Thoracic aorta (tissue), 2 donors: ENCODE measurements around the gene ARL4C. TPM values are rescaled to one million over a fixed set of nuclear protein-coding genes. Genes with fewer than 3 reads are reported as not detected.

ENCODE experiments used
- ATAC-seq: fragments of 150-250 bp; one replicate; pipeline ENCODE4 v1.8.0; 2017; ENCODE audit warnings: low read depth; ENCODE audit not compliant: insufficient number of reproducible peaks, low FRiP score
- DNase-seq: peaks from one replicate; pipeline ENCODE4 v3.0.0-alpha.2; 2020; ENCODE audit warnings: low spot score
- H3K27ac ChIP-seq, 2 donors: fragments of 200-600 bp; sonication (generic); 1 replicate in 1 of 2; 2 replicates in 1 of 2; pipeline ENCODE4 v1.5.1; 2016; ENCODE audit warnings: mild to moderate bottlenecking in 2 of 2, moderate library complexity in 2 of 2
- H3K27me3 ChIP-seq: fragments of 200-600 bp; sonication (generic); replicated peaks from 2 replicates; pipeline ENCODE4 v1.6.0; 2016; ENCODE audit warnings: mild to moderate bottlenecking; ENCODE audit not compliant: insufficient read depth
- H3K36me3 ChIP-seq: fragments of 200-600 bp; sonication (generic); one replicate; pipeline ENCODE4 v1.5.1; 2016
- H3K4me1 ChIP-seq, 2 donors: fragments of 200-600 bp; sonication (generic); 1 replicate in 1 of 2; 2 replicates in 1 of 2; pipeline versions ENCODE4 v1.5.1 to v1.6.0; 2016; ENCODE audit warnings: low read depth in 2 of 2, mild to moderate bottlenecking in 1 of 2; ENCODE audit not compliant: control insufficient read depth in 1 of 2
- H3K4me3 ChIP-seq: fragments of 200-600 bp; sonication (generic); 2 replicates; pipeline ENCODE4 v1.5.1; 2016; ENCODE audit warnings: mild to moderate bottlenecking
- H3K9me3 ChIP-seq: fragments of 200-600 bp; sonication (generic); 2 replicates; pipeline ENCODE4 v1.5.1; 2016
- CTCF ChIP-seq: fragments of 200-600 bp; sonication (generic); IDR thresholded peaks from one replicate; pipeline ENCODE4 v1.5.1; 2019; ENCODE audit warnings: antibody characterized with exemption
- total RNA-seq, 2 donors: library from RNA; depleted of rRNA; stranded (reverse); fragments of >200 nt; gene quantifications; one replicate each; pipeline versions ENCODE4 v1.1.0 to v1.2.3, GENCODE V29; 2016

The ARL4C gene
- total RNA-seq, 2 donors from 2014 or later, result 18.2 to 22.9 TPM

GRCh38 chr2:234446404-234447076 lies 50.3 kb downstream of the ARL4C start:
- Histone ChIP-seq H3K27me3 (no peaks in the 10 kb centered on the region), H3K27ac (peak overlapping the region in 1 of 2 donors; percentile 42), H3K36me3 (no peaks in the 10 kb centered on the region), H3K4me3 (no peak overlapping the region), H3K9me3 (no peaks in the 10 kb centered on the region), H3K4me1 (peaks cover 11 to 12% of the 10 kb centered on the region in 2 donors)
- TF ChIP-seq CTCF, result no peak
- DNase-seq (no peak), ATAC-seq (no peak)

GRCh38 chr2:234444893-234445292 lies 52.0 kb downstream of the ARL4C start:
- no peaks in the 10 kb centered on the region for H3K27me3 ChIP-seq
- peak overlapping the region; percentile 37 for H3K4me3 ChIP-seq
- H3K36me3 ChIP-seq, result no peaks in the 10 kb centered on the region
- DNase-seq, result no peak
- peak overlapping the region in 1 of 2 donors; percentile 69 for H3K27ac ChIP-seq
- no peaks in the 10 kb centered on the region for H3K9me3 ChIP-seq
- ATAC-seq, result peak; percentile 47
- H3K4me1 ChIP-seq, result peaks cover 11 to 12% of the 10 kb centered on the region in 2 donors
- TF ChIP-seq CTCF, result no peak

GRCh38 chr2:234444242-234444730 lies 52.6 kb downstream of the ARL4C start:
- Histone ChIP-seq H3K36me3 (no peaks in the 10 kb centered on the region), H3K27ac (peak overlapping the region in 1 of 2 donors; percentile 69)
- no peak for ATAC-seq

More at GRCh38 chr2:234444242-234444730, 52.6 kb downstream of the ARL4C start:
- no peak for DNase-seq
- Histone ChIP-seq H3K4me1 (peaks cover 11 to 12% of the 10 kb centered on the region in 2 donors), H3K9me3 (no peaks in the 10 kb centered on the region), H3K27me3 (no peaks in the 10 kb centered on the region), H3K4me3 (no peak overlapping the region)
- no peak for TF ChIP-seq CTCF
